HG02852 (cell line): Measurements from ENCODE around the gene RNF169.

ENCODE experiments used
- ATAC-seq: cut with Tn5 transposase; IDR thresholded peaks from one replicate; pipeline ENCODE4 v1.9.1; 2021; ENCODE audit warnings: mild to moderate bottlenecking, moderate library complexity; ENCODE audit not compliant: unreplicated experiment

RNF169 gene

DNA sequence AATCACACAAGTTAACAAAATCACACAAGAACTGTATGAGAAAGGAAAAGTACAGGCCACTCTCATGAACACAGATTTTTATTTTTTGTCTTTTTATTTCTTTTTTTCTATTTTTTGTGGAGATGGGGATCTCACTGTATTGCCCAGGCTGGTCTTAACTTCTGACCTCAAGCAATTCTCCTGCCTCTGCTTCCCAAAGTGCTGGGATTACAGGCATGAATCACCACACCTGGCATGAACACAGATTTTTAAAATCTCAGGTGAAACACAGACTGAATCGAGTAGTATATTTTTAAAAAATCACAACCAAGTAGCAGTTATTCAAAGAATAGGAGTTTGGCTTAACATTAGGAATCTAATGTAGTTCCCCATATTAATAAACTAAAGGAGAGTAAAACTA, 18.3 kb downstream of the RNF169 start:
- ATAC-seq, result no peak

- ATAC-seq, result peak; percentile 66
Measured at GRCh38 chr11:74768172-74768651, 19.6 kb downstream of the RNF169 start.

DNA sequence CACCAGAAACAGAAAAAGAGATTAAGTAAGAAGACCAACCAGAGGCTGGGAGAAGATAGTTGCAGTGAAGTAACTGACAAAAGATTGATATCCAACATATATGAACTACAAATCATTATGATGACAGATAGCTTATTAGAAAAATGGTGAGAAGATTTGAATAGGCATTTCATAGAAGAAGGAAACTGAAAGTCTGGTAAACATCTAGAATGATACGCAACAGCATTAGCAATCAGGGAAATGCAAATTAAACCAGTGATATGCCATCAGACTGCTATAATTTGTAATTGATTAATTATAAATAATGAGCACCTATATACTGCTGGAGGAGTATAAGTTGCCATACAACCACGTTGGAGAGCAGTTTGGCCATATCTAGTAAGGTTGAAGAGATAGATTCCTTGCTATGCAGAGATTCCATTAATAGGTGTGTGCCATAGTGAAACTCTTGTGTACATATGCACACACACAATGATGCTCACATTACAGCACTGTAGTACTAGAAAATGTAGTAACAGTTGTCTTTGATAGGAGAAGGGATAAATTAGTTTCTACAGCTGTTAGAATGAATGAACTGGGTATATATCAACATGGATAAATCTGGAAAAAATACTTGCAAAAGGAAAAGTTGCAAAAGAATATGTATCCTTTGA, 20.5 kb downstream of the RNF169 start:
- no peak for ATAC-seq

DNA sequence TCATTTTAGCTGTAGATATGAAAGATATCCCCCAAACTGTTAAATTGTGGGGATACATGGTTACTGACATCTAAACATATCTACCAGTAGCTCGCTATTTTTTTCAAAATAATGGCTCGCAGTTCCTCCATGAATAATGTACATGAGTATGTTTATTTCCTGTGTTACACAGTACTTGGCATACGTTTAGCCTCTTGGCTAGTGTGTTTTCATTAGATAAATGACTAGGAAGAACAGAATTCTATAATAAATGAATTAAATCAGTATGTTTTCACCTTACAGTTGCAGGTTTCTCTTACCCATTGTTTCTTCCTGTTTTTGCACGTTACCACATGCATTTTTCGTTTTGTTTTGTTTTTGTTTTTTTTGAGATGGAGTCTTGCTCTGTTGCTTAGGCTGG, 21.8 kb downstream of the RNF169 start:
- ATAC-seq, result no peak

DNA sequence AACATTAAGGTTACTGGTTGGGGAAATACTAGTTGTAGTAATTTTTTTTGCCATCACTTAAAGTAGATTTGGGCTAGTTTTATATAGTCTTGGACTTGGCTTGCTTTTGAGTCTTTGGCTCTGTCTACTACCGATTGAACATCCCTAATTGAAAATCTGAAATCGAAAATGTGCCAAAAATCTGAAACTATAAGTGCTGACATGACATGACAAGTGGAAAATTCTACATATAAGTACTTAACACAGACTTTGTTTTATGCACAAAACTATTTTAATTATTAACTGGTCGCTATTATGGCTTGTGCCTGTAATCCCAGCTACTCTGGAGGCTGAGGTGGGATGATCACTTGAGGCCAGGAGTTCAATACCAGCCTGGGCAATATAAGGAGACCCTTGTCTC, 22.5 kb downstream of the RNF169 start:
- no peak for ATAC-seq

DNA sequence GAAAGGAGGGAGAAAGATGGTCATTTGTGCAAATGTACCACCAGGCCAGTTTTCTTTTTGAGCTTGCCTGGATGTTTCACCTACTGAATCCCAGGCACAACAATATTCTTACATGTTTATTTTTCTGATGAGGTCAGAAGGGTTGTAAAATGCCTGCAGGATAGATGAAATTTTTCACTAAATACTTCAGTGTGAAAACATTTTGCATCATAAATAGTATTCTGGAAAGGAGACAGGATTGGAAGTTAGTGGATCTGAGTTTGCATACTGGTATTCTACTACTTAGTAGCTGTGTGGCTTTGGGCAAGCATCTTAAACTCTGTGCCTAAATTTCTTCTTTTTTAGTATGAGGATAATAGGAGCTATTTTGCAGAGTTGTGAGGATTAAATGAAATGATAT, 24.8 kb downstream of the RNF169 start:
- ATAC-seq, result no peak

GRCh38 chr11:74775762-74776161, 27.1 kb downstream of the RNF169 start:
- no peak for ATAC-seq

- ATAC-seq, result no peak
Measured at GRCh38 chr11:74776546-74776945, 27.9 kb downstream of the RNF169 start.

GRCh38 chr11:74777038-74777437, 28.4 kb downstream of the RNF169 start:
- no peak for ATAC-seq

DNA sequence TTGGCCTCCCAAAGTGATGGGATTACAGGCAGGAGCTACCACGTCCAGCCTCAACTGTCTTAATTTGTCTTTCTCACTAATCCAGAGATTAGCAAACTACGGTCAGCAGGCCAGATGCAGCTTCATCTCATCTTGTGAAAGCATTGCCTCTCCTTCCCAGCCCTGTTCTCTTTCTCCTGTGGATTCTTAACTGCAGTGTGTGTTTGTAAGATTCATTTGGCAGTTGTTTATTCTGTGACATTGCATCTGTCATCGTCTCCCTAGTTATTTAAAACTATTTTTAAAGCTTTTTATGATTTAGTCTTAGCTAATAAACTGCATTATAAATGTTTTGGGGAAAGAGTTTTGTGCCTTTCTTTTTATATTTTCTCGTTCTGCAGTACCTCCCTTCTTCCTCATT, 29.2 kb downstream of the RNF169 start:
- no peak for ATAC-seq

GRCh38 chr11:74778581-74778980, 29.9 kb downstream of the RNF169 start:
- no peak for ATAC-seq

GRCh38 chr11:74780248-74781005, 31.8 kb downstream of the RNF169 start:
- ATAC-seq, result no peak

DNA sequence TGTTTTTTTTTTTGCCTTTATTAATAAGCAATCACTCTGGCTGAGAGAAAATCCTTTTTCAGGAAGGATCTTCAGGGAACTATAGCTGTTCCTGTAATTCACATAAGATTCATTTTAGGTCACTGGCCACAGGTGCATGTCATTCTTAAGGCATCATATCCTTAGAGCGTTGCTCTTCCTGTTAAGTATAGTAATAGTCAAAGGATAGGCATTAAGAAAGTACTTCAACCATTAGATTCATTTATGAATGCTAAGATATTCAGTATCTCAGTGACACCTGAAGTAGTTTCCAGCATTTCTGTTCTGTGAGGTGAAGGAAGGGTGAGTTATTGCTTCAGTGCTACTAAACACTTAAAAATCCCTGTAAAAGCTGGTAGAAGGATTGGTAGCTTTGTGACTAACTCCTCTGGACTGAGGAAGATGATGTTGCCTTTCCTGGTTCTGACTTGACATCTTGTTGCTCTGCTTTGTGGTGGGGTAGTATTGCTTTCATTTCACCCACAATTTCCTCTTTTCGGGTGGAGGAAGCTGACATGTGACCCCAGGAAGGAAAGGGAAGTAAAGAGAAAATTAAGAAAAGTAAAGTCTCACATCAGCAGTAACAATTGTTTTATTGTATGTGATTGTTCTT, 34.7 kb downstream of the RNF169 start:
- ATAC-seq, result peak; percentile 74

GRCh38 chr11:74784234-74784633, 35.6 kb downstream of the RNF169 start:
- peak; percentile 66 for ATAC-seq

DNA sequence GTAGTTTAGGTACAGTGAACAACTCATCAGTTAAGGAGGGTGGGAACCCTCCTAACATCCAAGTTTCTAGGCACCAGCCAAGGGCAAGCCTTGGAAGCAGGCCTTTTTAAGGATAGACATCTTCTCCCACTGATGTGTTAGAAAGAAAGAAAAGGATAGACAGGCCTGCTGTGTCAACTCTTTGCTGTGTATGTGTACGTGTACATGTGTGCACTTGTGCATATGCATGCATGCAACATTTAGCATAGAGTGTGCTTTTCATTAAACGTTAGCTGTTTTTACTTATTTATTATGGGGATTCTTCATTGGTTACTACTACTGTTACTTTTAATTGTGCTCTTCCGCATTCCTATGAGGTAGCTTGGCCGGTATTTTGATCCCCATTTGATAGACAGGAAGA, 36.1 kb downstream of the RNF169 start:
- no peak for ATAC-seq

- ATAC-seq, result no peak
Measured at GRCh38 chr11:74786574-74786973, 37.9 kb downstream of the RNF169 start.

GRCh38 chr11:74791333-74792100, 42.9 kb downstream of the RNF169 start:
- ATAC-seq, result no peak

DNA sequence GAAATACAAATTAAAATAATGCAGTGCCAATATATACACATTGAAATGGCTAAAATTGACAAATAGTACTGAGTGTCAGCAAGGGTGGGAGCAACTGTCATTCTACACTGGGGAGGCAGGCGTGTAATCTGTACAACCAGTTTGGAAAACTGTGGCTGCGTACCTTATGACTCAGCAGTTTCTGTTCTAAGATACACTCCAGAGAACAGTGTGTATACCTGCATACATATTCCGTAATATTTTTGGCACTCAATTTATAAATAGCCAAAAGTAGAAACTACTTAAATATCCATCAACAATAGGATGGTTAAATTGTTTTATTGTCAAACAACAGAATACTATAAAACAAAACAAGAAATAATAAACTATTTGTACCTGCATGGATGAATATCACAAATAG, 57.6 kb downstream of the RNF169 start:
- no peak for ATAC-seq

- ATAC-seq, result no peak
Measured at GRCh38 chr11:74809801-74810200, 61.2 kb downstream of the RNF169 start.

GRCh38 chr11:74815966-74816365, 67.3 kb downstream of the RNF169 start:
- ATAC-seq, result no peak

DNA sequence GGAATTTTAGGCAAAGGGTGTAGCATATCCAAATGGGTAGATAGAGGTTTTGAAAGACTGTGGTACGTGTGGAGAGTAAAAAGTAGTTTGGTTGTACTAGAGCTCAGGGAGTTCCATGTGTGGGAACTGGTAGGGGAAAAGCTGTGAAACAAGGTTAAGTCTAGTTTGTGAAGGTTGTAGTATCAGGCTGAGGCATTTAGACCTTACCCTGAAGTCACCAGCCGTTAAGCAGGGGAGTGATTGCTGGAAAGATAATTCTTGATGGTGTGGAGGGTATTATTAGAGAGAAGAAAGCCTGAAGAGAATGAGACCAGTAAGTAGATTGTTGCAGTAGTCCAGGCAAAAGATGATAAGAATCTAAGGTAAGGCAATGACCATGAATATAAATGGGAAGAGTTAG, 68.0 kb downstream of the RNF169 start:
- no peak for ATAC-seq
